ENCODE measurements around the gene NKD1. TPM values are rescaled to one million over a fixed set of nuclear protein-coding genes. Genes with fewer than 3 reads are reported as not detected.
A peak's percentile ranks its signal among the peaks of the same experiment; 100 is the strongest.

The NKD1 gene
- total and polyA plus RNA-seq, 2 donors (not counting 1 experiment from before 2014, with no cell fraction given): 0.16 to 1.9 TPM

DNA sequence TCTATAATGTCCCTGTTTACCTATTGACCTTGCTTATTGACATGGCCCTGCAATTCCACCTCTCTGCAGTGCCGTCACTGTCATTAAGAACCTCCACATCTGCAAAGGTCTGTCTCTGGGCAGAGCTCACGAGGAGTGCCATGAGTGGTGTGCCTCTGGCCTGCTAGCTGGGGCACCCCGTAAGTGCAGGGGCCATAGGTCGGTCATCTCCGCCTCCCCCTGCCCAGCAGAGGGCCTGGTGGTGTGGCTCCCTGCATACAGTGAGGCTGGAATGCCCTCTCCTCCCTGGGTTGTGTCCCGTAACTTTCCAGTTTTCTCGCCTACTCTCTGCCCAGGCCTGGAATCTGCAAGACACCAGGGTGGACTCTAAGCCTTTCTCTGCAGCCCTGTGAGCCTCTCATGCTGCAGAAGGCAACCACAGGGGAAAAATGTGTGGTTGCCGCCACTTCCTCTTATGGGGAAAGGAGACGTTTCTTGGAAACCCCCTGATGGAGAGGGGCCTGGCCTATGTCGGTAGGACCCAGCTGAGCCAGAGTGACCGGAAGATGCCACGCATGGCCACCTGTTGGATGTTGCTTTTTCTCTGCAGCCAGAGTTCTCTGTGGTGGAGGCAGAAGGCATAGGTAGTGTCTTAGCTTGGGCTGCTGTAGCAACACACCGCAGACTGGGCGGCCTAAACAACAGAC, 135.6 kb downstream of the NKD1 start:
- peaks cover 70% of the 10 kb centered on the region for H3K4me1 Mint-ChIP-seq
- peak; percentile 62 for ATAC-seq (ENCODE audit: low read depth)
- H3K4me3 Mint-ChIP-seq: peak overlapping the region; percentile 86
- WGBS (ENCODE audit: insufficient coverage): 17% methylated on average over 14 of the region's 14 CpGs
- no peak overlapping the region for H2AFZ ChIP-seq (ENCODE audit: insufficient read depth, low read depth, low read length, poor library complexity, severe bottlenecking)
- H3K4me1 ChIP-seq (ENCODE audit: control insufficient read depth in 2 of 2, insufficient read depth in 2 of 2, low read length in 2 of 2): peaks cover 69 to 74% of the 10 kb centered on the region in 2 donors
- peak overlapping the region; percentile 69 for H3K4me2 ChIP-seq (replicated peaks; ENCODE audit: low read depth, low read length, poor library complexity, severe bottlenecking)
- peak overlapping the region; percentile 83 to 96 for H3K27ac ChIP-seq (ENCODE audit: low read length in 2 of 2)
- no peaks in the 10 kb centered on the region for H3K27me3 ChIP-seq (replicated peaks in 1 of 4; ENCODE audit: control extremely low read depth in 1 of 4, control insufficient read depth in 3 of 4, insufficient read depth in 4 of 4, low read length in 3 of 4)
- H3K79me2 ChIP-seq (ENCODE audit: control insufficient read depth, insufficient read depth, low read length): peaks cover 38% of the 10 kb centered on the region
- POLR2A ChIA-PET: interaction anchor here (0.9 to 1.6 kb wide), 5 partner anchors 13 to 59 kb away, joined by 3 to 9 read pairs (median 3); partner anchors contain the start of gene CYLD
- H3K9me3 ChIP-seq (ENCODE audit: control extremely low read depth in 1 of 3, control insufficient read depth in 2 of 3, insufficient read depth in 1 of 3, low read length in 2 of 3): no peaks in the 10 kb centered on the region
- peak overlapping the region in 2 of 5 experiments; percentile 12 to 22 for H3K4me3 ChIP-seq (ENCODE audit: control extremely low read depth in 1 of 5, extremely low read depth in 1 of 5, insufficient read depth in 1 of 5, low read depth in 2 of 5, low read length in 4 of 5)
- H3K9ac ChIP-seq (ENCODE audit: low read length): peak overlapping the region; percentile 44
- no peaks in the 10 kb centered on the region for H4K20me1 ChIP-seq (ENCODE audit: control insufficient read depth, insufficient read depth, low read length, poor library complexity, severe bottlenecking)
- CTCF ChIA-PET: interaction anchor here (1.0 to 2.7 kb wide), 9 partner anchors 10 to 123 kb away, joined by 4 to 26 read pairs (median 5); partner anchors contain the start of gene CYLD
- no peaks in the 10 kb centered on the region for H3K9me3 Mint-ChIP-seq (ENCODE audit: insufficient read depth)
- peak overlapping the region; percentile 86 for H3K27ac Mint-ChIP-seq
- no peaks in the 10 kb centered on the region for H3K27me3 Mint-ChIP-seq
- DNase-seq: peak; percentile 84
- peaks cover 0 to 9% of the 10 kb centered on the region in 2 experiments for H3K36me3 ChIP-seq (replicated peaks in 1 of 2; ENCODE audit: control extremely low read depth in 1 of 2, control insufficient read depth in 1 of 2, extremely low read depth in 1 of 2, insufficient read depth in 2 of 2, low read length in 1 of 2)
- intact Hi-C loops (cut with micrococcal nuclease): loop anchor here (2.0 to 5.0 kb wide), 4 partner anchors 15 to 617 kb away; partner anchors contain the start of genes HEATR3 and NKD1
- TF ChIP-seq EZH2 (IDR thresholded peaks at IDR 0.05; ENCODE audit: borderline replicate concordance, insufficient read depth, low read depth, low read length, poor library complexity, severe bottlenecking): no peak
- TF ChIP-seq, protein P1, sequence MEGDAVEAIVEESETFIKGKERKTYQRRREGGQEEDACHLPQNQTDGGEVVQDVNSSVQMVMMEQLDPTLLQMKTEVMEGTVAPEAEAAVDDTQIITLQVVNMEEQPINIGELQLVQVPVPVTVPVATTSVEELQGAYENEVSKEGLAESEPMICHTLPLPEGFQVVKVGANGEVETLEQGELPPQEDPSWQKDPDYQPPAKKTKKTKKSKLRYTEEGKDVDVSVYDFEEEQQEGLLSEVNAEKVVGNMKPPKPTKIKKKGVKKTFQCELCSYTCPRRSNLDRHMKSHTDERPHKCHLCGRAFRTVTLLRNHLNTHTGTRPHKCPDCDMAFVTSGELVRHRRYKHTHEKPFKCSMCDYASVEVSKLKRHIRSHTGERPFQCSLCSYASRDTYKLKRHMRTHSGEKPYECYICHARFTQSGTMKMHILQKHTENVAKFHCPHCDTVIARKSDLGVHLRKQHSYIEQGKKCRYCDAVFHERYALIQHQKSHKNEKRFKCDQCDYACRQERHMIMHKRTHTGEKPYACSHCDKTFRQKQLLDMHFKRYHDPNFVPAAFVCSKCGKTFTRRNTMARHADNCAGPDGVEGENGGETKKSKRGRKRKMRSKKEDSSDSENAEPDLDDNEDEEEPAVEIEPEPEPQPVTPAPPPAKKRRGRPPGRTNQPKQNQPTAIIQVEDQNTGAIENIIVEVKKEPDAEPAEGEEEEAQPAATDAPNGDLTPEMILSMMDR (IDR thresholded peaks at IDR 0.05): no peak
